HTERT RPE-1 (cell line): ENCODE data around the gene GALNT2.

Experiments
- in situ Hi-C: fragments of 300-500 bp; cut with MboI; formaldehyde crosslinking; loops from 4 replicates; pipeline ENCODE4 v1.14.3; 2020; ENCODE audit warnings: low sequenced_read_pairs

Gene GALNT2

GRCh38 chr1:230158415-230159291 is 91.6 kb downstream of the GALNT2 start:
- in situ Hi-C loops, result no loop called here

GRCh38 chr1:230159580-230159979 is 92.5 kb downstream of the GALNT2 start:
- in situ Hi-C loops, result no loop called here

GRCh38 chr1:230160957-230161771 is 94.1 kb downstream of the GALNT2 start:
- in situ Hi-C loops, result no loop called here

GRCh38 chr1:230163205-230163604 is 96.2 kb downstream of the GALNT2 start:
- in situ Hi-C loops, result no loop called here

- in situ Hi-C loops, result no loop called here
Measured at GRCh38 chr1:230163719-230164118, 96.7 kb downstream of the GALNT2 start.

- in situ Hi-C loops, result no loop called here
Measured at GRCh38 chr1:230165536-230165935, 98.5 kb downstream of the GALNT2 start.

GRCh38 chr1:230166366-230167132 is 99.5 kb downstream of the GALNT2 start:
- in situ Hi-C loops, result no loop called here

- in situ Hi-C loops, result no loop called here
Measured at GRCh38 chr1:230167419-230167852, 100.4 kb downstream of the GALNT2 start.

- in situ Hi-C loops, result no loop called here
Measured at GRCh38 chr1:230169454-230170152, 102.6 kb downstream of the GALNT2 start.

- in situ Hi-C loops, result no loop called here
Measured at GRCh38 chr1:230170153-230170547, 103.1 kb downstream of the GALNT2 start.

GRCh38 chr1:230170622-230171021 is 103.6 kb downstream of the GALNT2 start:
- in situ Hi-C loops, result no loop called here

GRCh38 chr1:230171356-230172015 is 104.4 kb downstream of the GALNT2 start:
- in situ Hi-C loops, result no loop called here

- in situ Hi-C loops, result no loop called here
Measured at GRCh38 chr1:230172016-230172537, 105.0 kb downstream of the GALNT2 start.

GRCh38 chr1:230173187-230173975 is 106.3 kb downstream of the GALNT2 start:
- in situ Hi-C loops, result no loop called here

- in situ Hi-C loops, result no loop called here
Measured at GRCh38 chr1:230174041-230174440, 107.0 kb downstream of the GALNT2 start.

GRCh38 chr1:230174471-230175162 is 107.6 kb downstream of the GALNT2 start:
- in situ Hi-C loops, result no loop called here

- in situ Hi-C loops, result no loop called here
Measured at GRCh38 chr1:230175163-230175747, 108.2 kb downstream of the GALNT2 start.

- in situ Hi-C loops, result no loop called here
Measured at GRCh38 chr1:230175839-230176238, 108.8 kb downstream of the GALNT2 start.
